ENCODE measurements around the gene PLCL1.

DNA sequence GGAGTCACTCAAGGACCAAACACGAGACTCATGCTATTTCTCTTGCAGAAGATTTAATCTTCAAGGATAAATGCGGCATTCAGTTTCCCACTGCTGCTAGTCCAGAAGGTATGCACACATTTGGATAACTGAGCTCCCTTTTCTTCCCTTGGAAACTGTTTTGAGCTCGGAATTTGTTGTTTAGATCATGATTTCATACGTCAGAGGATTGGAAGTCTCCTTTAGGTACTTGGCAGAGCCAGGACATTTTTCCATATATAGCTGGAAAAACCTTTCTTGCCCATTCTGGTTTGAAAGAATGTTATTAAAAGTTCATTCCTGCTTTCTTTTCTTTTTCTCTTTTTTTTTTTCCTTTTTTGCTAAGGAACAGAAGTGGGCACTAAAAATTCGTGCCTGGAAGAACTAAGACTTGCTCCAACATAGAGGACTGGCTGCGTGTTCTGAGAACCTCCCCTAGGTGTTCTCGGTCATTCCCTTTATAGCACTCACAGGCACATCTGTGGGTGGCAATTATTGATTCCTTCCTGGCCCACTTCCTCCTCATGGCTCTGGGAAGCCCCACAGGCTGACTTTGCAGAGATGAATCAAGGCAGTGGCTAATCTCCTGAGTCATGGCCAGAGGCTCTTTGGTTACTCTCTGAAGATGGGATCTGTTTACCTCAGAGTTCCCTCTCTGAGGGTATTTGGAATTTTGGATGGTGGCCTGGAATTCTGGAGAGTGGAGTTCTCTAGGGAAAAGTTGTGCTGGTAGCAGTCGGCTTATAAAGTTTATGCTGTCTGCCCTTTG is 104.8 kb downstream of the PLCL1 start:
- no peak for TF ChIP-seq EZH2 (IDR thresholded peaks at IDR 0.05; ENCODE audit: insufficient read depth, poor library complexity, severe bottlenecking)
- TF ChIP-seq EZH2phosphoT487 (IDR thresholded peaks at IDR 0.05; ENCODE audit: insufficient read depth, low read depth), result no peak

Data from GM23248 (cell line).